Aorta (tissue), 5 donors: ENCODE results near the gene IL25. TPM values are rescaled to one million over a fixed set of nuclear protein-coding genes. Genes with fewer than 3 reads are reported as not detected.

ENCODE experiments used
- ATAC-seq: fragments of 200-7000 bp; cut with Tn5 transposase; one replicate; pipeline ENCODE4 v1.9.1; 2022; ENCODE audit warnings: moderate library complexity; ENCODE audit not compliant: low FRiP score
- DNase-seq, 2 donors: peaks; one replicate each; pipeline ENCODE4 v3.0.0-alpha.2; 2020
- H3K27ac ChIP-seq, 2 donors: one replicate each; pipeline ENCODE4 v1.5.1; 2013; ENCODE audit warnings: low read length in 2 of 2, mild to moderate bottlenecking in 2 of 2, moderate library complexity in 2 of 2, control low read depth in 1 of 2, inconsistent platforms in 1 of 2, low read depth in 1 of 2
- H3K27me3 ChIP-seq, 2 donors: one replicate each; pipeline ENCODE4 v1.6.1; 2013; ENCODE audit warnings: control low read depth in 1 of 2, low read length in 1 of 2, mild to moderate bottlenecking in 1 of 2, moderate library complexity in 1 of 2; ENCODE audit not compliant: insufficient read depth in 2 of 2, control insufficient read depth in 1 of 2
- H3K36me3 ChIP-seq, 2 donors: one replicate each; pipeline ENCODE4 v1.6.1; 2013; ENCODE audit warnings: control low read depth in 1 of 2, low read length in 1 of 2, mild to moderate bottlenecking in 1 of 2; ENCODE audit not compliant: insufficient read depth in 2 of 2, control insufficient read depth in 1 of 2
- H3K4me1 ChIP-seq, 2 donors: one replicate each; pipeline ENCODE4 v1.6.1; 2013; ENCODE audit warnings: low read length in 2 of 2, control low read depth in 1 of 2, mild to moderate bottlenecking in 1 of 2, moderate library complexity in 1 of 2; ENCODE audit not compliant: insufficient read depth in 2 of 2, control insufficient read depth in 1 of 2
- H3K4me3 ChIP-seq, 2 donors: one replicate each; pipeline ENCODE4 v1.5.1; 2013; ENCODE audit warnings: low read length in 2 of 2, control low read depth in 1 of 2, mild to moderate bottlenecking in 1 of 2
- H3K9me3 ChIP-seq: one replicate; pipeline ENCODE4 v1.6.1; 2013; ENCODE audit warnings: mild to moderate bottlenecking, low read length; ENCODE audit not compliant: control insufficient read depth
- WGBS, 2 donors: extraction: QIAGEN DNeasy Blood & Tissue Kit; methylation state at CpG; one replicate each; pipeline ENCODE4 v1.1.7; 2013; 5-methylcytosine and 5-hydroxymethylcytosine counted together
- intact Hi-C, 2 donors: fragments of 100-400 bp; cut with DNase I; formaldehyde crosslinking; loops; one replicate each; pipeline versions ENCODE4 v1.14.2 to v1.15.0; 2022
- polyA plus RNA-seq, 2 donors: library from polyadenylated mRNA; stranded (reverse); fragments of 200-250 nt; gene quantifications; one replicate each; pipeline ENCODE4 v1.2.3, GENCODE V29; 2013
- total RNA-seq, 2 donors: library from RNA; stranded (reverse); fragmentation: NEBNext Ultra II Directional; extraction: Animal tissue kit (Norgen Biotek cat#: 25700); gene quantifications; one replicate each; pipeline ENCODE4 v1.2.1, GENCODE V29; 2021
- donor health status: healthy with polysubstance abuse.
- donor health status: Bipolar disorder and iron deficiency.
- donor health status: DM: no; HTN: no; CAD: no.
- donor health status: DM: no; HTN: no; CAD: no.
- donor health status: DM: yes; HTN: yes; CAD: no.

Gene IL25
- total and polyA plus RNA-seq, 4 donors, result not detected

- peak; percentile 76 for ATAC-seq
- Histone ChIP-seq H3K27ac (peak within 1 kb of the TSS; percentile 49 to 78), H3K4me1 (no peaks in the 10 kb centered on the region), H3K9me3 (no peaks in the 10 kb centered on the region), H3K27me3 (no peaks in the 10 kb centered on the region), H3K36me3 (no peaks in the 10 kb centered on the region), H3K4me3 (peak within 1 kb of the TSS; percentile 59 to 72)
- intact Hi-C loops, result loop anchor here in 1 of 2 donors (5.0 kb wide), 1 partner anchor 43 kb away; the partner anchor contains the start of gene PABPN1
- DNase-seq, result peak; percentile 75 to 85
- 1% methylated on average over 47 to 74 of the region's 74 CpGs for WGBS, 2 donors
Measured at GRCh38 chr14:23365036-23365731, 7.4 kb upstream of the IL25 start, which contains the start of gene EFS. Gene EFS (minus strand): TSS chr14:23365172. CDS start chr14:23365025, 147 bp downstream.

GRCh38 chr14:23365732-23366425 lies 6.7 kb upstream of the IL25 start:
- peak in 1 of 2 donors; percentile 78 for DNase-seq
- Histone ChIP-seq H3K9me3 (no peaks in the 10 kb centered on the region), H3K36me3 (no peaks in the 10 kb centered on the region), H3K4me3 (peak overlapping the region; percentile 59 to 72), H3K4me1 (no peaks in the 10 kb centered on the region), H3K27me3 (no peaks in the 10 kb centered on the region), H3K27ac (peak overlapping the region; percentile 49 to 78)
- peak; percentile 87 for ATAC-seq
- WGBS, 2 donors, result 0 to 1% methylated on average over 28 to 51 of the region's 51 CpGs
- intact Hi-C loops, result loop anchor here in 1 of 2 donors (5.0 kb wide), 1 partner anchor 44 kb away; the partner anchor contains the start of gene PABPN1

- Histone ChIP-seq H3K4me3 (peak overlapping the region; percentile 59 to 72), H3K36me3 (no peaks in the 10 kb centered on the region), H3K27ac (peak overlapping the region; percentile 48 to 78), H3K4me1 (no peaks in the 10 kb centered on the region), H3K9me3 (no peaks in the 10 kb centered on the region), H3K27me3 (no peaks in the 10 kb centered on the region)
- ATAC-seq (peak; percentile 79), DNase-seq (peak; percentile 85 to 91)
- intact Hi-C loops, result loop anchor here in 1 of 2 donors (5.0 kb wide), 1 partner anchor 44 kb away; the partner anchor contains the start of gene PABPN1
- 3% methylated on average over 31 to 34 of the region's 34 CpGs for WGBS, 2 donors
Measured at GRCh38 chr14:23366426-23366921, 6.1 kb upstream of the IL25 start.

GRCh38 chr14:23370221-23370620 lies 2.4 kb upstream of the IL25 start:
- Histone ChIP-seq H3K27me3 (no peaks in the 10 kb centered on the region), H3K4me1 (no peaks in the 10 kb centered on the region), H3K36me3 (no peaks in the 10 kb centered on the region), H3K4me3 (no peak overlapping the region), H3K9me3 (no peaks in the 10 kb centered on the region), H3K27ac (no peak overlapping the region)
- no peak for DNase-seq
- intact Hi-C loops, result no loop called here
- ATAC-seq, result no peak
- WGBS, 2 donors, result 53 to 68% methylated on average over 1 of the region's 1 CpG

- Histone ChIP-seq H3K4me1 (no peaks in the 10 kb centered on the region), H3K4me3 (no peak overlapping the region), H3K9me3 (no peaks in the 10 kb centered on the region), H3K27me3 (no peaks in the 10 kb centered on the region), H3K27ac (no peak overlapping the region), H3K36me3 (no peaks in the 10 kb centered on the region)
- intact Hi-C loops, result no loop called here
- DNase-seq, result no peak
- WGBS, 2 donors, result 85 to 92% methylated on average over 1 of the region's 1 CpG
- ATAC-seq, result no peak
Measured at GRCh38 chr14:23371865-23372264, 744 bp upstream of the IL25 start.

GRCh38 chr14:23373041-23373440 lies 432 bp downstream of the IL25 start:
- Histone ChIP-seq H3K27me3 (no peaks in the 10 kb centered on the region), H3K4me3 (no peak overlapping the region), H3K4me1 (no peaks in the 10 kb centered on the region), H3K27ac (no peak overlapping the region), H3K9me3 (no peaks in the 10 kb centered on the region), H3K36me3 (no peaks in the 10 kb centered on the region)
- DNase-seq (no peak), ATAC-seq (no peak)
- 84 to 93% methylated on average over 3 of the region's 3 CpGs for WGBS, 2 donors
- intact Hi-C loops, result no loop called here

- ATAC-seq (no peak), DNase-seq (peak in 1 of 2 donors; percentile 74)
- no peaks in the 10 kb centered on the region for H3K9me3 ChIP-seq
- intact Hi-C loops, result loop anchor here (5.0 kb wide), 2 partner anchors 108 to 113 kb away; no protein-coding TSS in a partner anchor
- H3K4me1 ChIP-seq, result no peaks in the 10 kb centered on the region
- H3K27me3 ChIP-seq, result no peaks in the 10 kb centered on the region
- no peak overlapping the region for H3K4me3 ChIP-seq
- no peak overlapping the region for H3K27ac ChIP-seq
- WGBS, 2 donors, result 95 to 96% methylated on average over 21 of the region's 21 CpGs
- H3K36me3 ChIP-seq, result no peaks in the 10 kb centered on the region
Measured at GRCh38 chr14:23375527-23376251, 3.1 kb downstream of the IL25 start.

- ATAC-seq (peak; percentile 57), DNase-seq (peak in 1 of 2 donors; percentile 74)
- H3K4me1 ChIP-seq, result no peaks in the 10 kb centered on the region
- H3K4me3 ChIP-seq, result no peak within 1 kb of the TSS
- WGBS, 2 donors, result 31% methylated on average over 13 of the region's 13 CpGs
- no peaks in the 10 kb centered on the region for H3K27me3 ChIP-seq
- H3K27ac ChIP-seq, result no peak within 1 kb of the TSS
- intact Hi-C loops, result loop anchor here (5.0 kb wide), 2 partner anchors 109 to 114 kb away; no protein-coding TSS in a partner anchor
- no peaks in the 10 kb centered on the region for H3K36me3 ChIP-seq
- no peaks in the 10 kb centered on the region for H3K9me3 ChIP-seq
Measured at GRCh38 chr14:23376482-23377197, 4.0 kb downstream of the IL25 start, which contains the start of gene CMTM5. Gene CMTM5 (plus strand): TSS chr14:23377046. CDS start chr14:23377252, 206 bp downstream.
